Natural killer cell (primary cell): ENCODE measurements around the gene CDC42EP4. TPM values are rescaled to one million over a fixed set of nuclear protein-coding genes. Genes with fewer than 3 reads are reported as not detected.

Experiments used
- ATAC-seq, 3 donors: fragments of 150-1000 bp in 2 of 3; fragments of 200-7000 bp in 1 of 3; cut with Tn5 transposase; 1 replicate in 1 of 3; 2 replicates in 2 of 3; pipeline ENCODE4 v1.10.0; 2021; ENCODE audit warnings: mild to moderate bottlenecking in 2 of 3, moderate library complexity in 2 of 3
- DNase-seq, 2 donors: peaks; one replicate each; pipeline versions ENCODE4 v3.0.0 to v3.0.0-alpha.2; 2013 to 2021; ENCODE audit warnings: mixed read lengths in 1 of 2
- H3K27ac ChIP-seq: one replicate; pipeline ENCODE4 v1.5.1; 2013; ENCODE audit warnings: mild to moderate bottlenecking, low read length
- H3K27me3 ChIP-seq: one replicate; pipeline ENCODE4 v1.6.1; 2013; ENCODE audit warnings: low read length; ENCODE audit not compliant: control insufficient read depth, insufficient read depth
- H3K36me3 ChIP-seq: one replicate; pipeline ENCODE4 v1.6.1; 2013; ENCODE audit warnings: low read length; ENCODE audit not compliant: control insufficient read depth, insufficient read depth
- H3K4me1 ChIP-seq: one replicate; pipeline ENCODE4 v1.6.1; 2013; ENCODE audit warnings: low read length; ENCODE audit not compliant: control insufficient read depth, insufficient read depth
- H3K4me3 ChIP-seq: one replicate; pipeline ENCODE4 v1.5.1; 2013; ENCODE audit warnings: low read length
- H3K9me3 ChIP-seq: one replicate; pipeline ENCODE4 v1.6.1; 2013; ENCODE audit warnings: low read length; ENCODE audit not compliant: control insufficient read depth, insufficient read depth
- H3K27ac Mint-ChIP-seq, 2 donors: one replicate each; pipeline ENCODE4 v1.8.0; 2022; ENCODE audit warnings: mild to moderate bottlenecking in 2 of 2, mixed read lengths in 2 of 2, moderate library complexity in 1 of 2
- H3K27me3 Mint-ChIP-seq, 2 donors: one replicate each; pipeline ENCODE4 v1.8.0; 2022; ENCODE audit warnings: low read depth in 2 of 2, mixed read lengths in 2 of 2
- H3K36me3 Mint-ChIP-seq: one replicate; pipeline ENCODE4 v1.8.0; 2022; ENCODE audit warnings: mixed read lengths
- H3K4me1 Mint-ChIP-seq, 2 donors: one replicate each; pipeline ENCODE4 v1.8.0; 2022; ENCODE audit warnings: mixed read lengths in 2 of 2
- H3K4me3 Mint-ChIP-seq: one replicate; pipeline ENCODE4 v1.8.0; 2022; ENCODE audit warnings: mild to moderate bottlenecking, moderate library complexity, mixed read lengths
- H3K9me3 Mint-ChIP-seq, 2 donors: one replicate each; pipeline ENCODE4 v1.8.0; 2022; ENCODE audit warnings: mixed read lengths in 2 of 2
- WGBS: methylation state at CpG from one replicate; pipeline ENCODE4 v1.1.7; 2013; ENCODE audit warnings: missing lambda C conversion rate; ENCODE audit not compliant: insufficient coverage; 5-methylcytosine and 5-hydroxymethylcytosine counted together
- intact Hi-C: fragments of 100-400 bp; cut with micrococcal nuclease; formaldehyde crosslinking; loops from one replicate; pipeline ENCODE4 v1.14.2; 2022
- total RNA-seq, 4 donors: library from RNA; stranded (reverse); fragments of 120-200 nt in 1 of 4; gene quantifications; one replicate each; pipeline versions ENCODE4 v1.2.3 to v1.2.4, GENCODE V29; 2013 to 2022
- TF ChIP-seq, protein P1 (sequence below): fragments of 200-600 bp; IDR thresholded peaks from one replicate; pipeline ENCODE4 v1.8.0; 2022; ENCODE audit warnings: antibody characterized with exemption

CDC42EP4 gene
- total RNA-seq, 3 donors from 2014 or later (not counting 1 experiment from before 2014, with no cell fraction given), result 2.5 to 9.6 (median 4.4) TPM

DNA sequence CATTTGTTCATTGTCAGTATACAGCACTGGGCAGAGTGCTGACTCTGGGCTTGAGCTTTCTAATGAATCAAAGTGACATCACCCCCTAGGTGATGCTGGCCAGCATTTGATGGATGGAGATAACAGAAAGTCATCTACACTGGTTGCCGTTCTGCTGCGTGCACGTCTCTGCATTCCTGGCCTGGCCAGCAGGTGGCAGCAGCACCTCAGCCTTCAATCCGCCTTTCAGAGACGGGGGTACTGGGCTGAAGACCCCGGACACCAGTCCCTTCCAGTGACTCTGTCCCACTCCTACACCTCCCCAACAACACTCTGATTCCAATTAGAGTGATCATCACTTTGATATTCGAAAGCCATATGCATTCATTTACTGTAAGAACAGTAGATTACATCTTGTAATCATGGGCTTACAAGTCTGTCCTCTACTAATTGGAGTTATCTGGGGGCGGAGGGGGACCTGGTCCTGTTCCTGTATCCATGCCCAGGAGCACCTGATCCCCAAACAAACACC is 56.1 kb downstream of the CDC42EP4 start:
- DNase-seq (peak; percentile 54 to 76), ATAC-seq (peak; percentile 65 to 77 (median 67))
- H3K27me3 ChIP-seq, result no peaks in the 10 kb centered on the region
- H3K27ac ChIP-seq, result no peak overlapping the region
- Mint-ChIP-seq H3K4me3 (no peak overlapping the region), H3K36me3 (no peaks in the 10 kb centered on the region), H3K27me3 (peaks cover 0 to 3% of the 10 kb centered on the region in 2 donors), H3K9me3 (no peaks in the 10 kb centered on the region), H3K27ac (no peak overlapping the region), H3K4me1 (peaks cover 0 to 5% of the 10 kb centered on the region in 2 donors)
- TF ChIP-seq, protein P1, sequence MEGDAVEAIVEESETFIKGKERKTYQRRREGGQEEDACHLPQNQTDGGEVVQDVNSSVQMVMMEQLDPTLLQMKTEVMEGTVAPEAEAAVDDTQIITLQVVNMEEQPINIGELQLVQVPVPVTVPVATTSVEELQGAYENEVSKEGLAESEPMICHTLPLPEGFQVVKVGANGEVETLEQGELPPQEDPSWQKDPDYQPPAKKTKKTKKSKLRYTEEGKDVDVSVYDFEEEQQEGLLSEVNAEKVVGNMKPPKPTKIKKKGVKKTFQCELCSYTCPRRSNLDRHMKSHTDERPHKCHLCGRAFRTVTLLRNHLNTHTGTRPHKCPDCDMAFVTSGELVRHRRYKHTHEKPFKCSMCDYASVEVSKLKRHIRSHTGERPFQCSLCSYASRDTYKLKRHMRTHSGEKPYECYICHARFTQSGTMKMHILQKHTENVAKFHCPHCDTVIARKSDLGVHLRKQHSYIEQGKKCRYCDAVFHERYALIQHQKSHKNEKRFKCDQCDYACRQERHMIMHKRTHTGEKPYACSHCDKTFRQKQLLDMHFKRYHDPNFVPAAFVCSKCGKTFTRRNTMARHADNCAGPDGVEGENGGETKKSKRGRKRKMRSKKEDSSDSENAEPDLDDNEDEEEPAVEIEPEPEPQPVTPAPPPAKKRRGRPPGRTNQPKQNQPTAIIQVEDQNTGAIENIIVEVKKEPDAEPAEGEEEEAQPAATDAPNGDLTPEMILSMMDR, result peak; percentile 99
- no peaks in the 10 kb centered on the region for H3K9me3 ChIP-seq
- H3K4me1 ChIP-seq, result no peaks in the 10 kb centered on the region
- no peaks in the 10 kb centered on the region for H3K36me3 ChIP-seq
- 11% methylated on average over 8 of the region's 8 CpGs for WGBS
- intact Hi-C loops, result loop anchor here (1.0 kb wide), 1 partner anchor 115 kb away; no protein-coding TSS in a partner anchor
- no peak overlapping the region for H3K4me3 ChIP-seq

DNA sequence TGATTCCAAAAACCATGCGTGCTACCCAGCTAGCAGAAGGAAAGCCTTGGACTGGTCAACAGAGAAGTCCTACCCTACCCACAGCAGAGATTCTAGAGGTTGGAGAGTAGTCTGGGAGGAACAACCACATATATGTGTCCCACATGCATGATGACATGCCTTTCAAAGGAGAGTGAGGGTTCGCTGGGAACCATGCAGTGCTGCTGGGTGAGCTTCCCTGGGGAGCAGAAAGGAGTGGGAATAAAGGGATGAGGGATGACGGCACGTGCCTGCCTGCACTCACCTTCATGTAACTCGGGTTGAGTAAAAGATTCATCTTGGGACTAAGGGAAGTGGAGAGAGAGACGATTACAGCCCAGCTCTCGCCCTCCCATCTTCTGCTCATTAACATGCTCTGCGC is 59.9 kb downstream of the CDC42EP4 start:
- no peaks in the 10 kb centered on the region for H3K9me3 Mint-ChIP-seq
- WGBS, result 83% methylated on average over 6 of the region's 8 CpGs
- H3K36me3 ChIP-seq, result no peaks in the 10 kb centered on the region
- no peak overlapping the region for H3K27ac ChIP-seq
- no peaks in the 10 kb centered on the region for H3K36me3 Mint-ChIP-seq
- H3K4me1 Mint-ChIP-seq, result peaks cover 0 to 5% of the 10 kb centered on the region in 2 donors
- peaks cover 0 to 3% of the 10 kb centered on the region in 2 donors for H3K27me3 Mint-ChIP-seq
- DNase-seq (no peak), ATAC-seq (no peak)
- H3K4me3 Mint-ChIP-seq, result no peak overlapping the region
- TF ChIP-seq, protein P1, result no peak
- intact Hi-C loops, result no loop called here
- no peak overlapping the region for H3K27ac Mint-ChIP-seq
- H3K4me1 ChIP-seq, result no peaks in the 10 kb centered on the region
- H3K27me3 ChIP-seq, result no peaks in the 10 kb centered on the region
- no peak overlapping the region for H3K4me3 ChIP-seq
- H3K9me3 ChIP-seq, result no peaks in the 10 kb centered on the region

DNA sequence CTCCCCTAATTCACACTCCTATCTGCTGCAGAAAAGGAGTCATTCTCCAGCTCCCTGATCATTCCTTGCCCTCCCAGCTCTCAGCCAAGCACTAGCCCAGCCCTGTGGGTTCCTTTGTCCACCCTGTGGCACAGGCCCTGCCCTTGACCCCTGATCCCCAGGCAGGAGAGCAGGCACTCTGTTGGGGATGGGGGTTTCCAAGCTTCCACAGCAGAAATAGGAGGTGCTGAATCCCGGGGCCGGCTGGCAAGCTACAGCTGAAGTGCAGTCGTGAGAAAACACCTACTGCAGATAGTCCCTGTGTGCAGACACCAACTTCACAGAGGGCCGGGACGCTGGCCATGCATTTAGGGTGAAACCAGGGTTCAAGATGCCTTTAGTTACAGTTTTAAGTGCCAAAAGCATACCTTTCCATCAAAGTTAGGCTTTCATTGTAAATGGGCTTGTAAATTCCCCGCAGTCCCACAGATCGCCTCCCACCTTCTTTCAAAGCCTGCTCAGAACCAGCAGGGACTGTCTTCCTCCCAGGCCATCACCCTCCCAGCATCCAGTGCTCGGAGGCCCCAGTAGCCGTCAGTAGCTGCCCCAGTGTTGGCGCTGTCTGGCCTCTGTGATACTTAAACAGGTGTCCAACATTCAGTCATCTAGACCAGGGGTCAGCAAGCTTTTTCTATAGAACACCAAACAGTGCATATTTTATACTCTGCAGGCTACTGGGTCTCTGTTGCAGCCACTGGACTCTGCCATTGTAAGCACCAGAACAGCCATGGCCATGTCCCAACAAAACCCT is 60.8 kb downstream of the CDC42EP4 start:
- H3K4me3 ChIP-seq, result no peak overlapping the region
- DNase-seq (no peak), ATAC-seq (no peak)
- intact Hi-C loops, result no loop called here
- H3K4me1 ChIP-seq, result no peaks in the 10 kb centered on the region
- H3K9me3 Mint-ChIP-seq, result no peaks in the 10 kb centered on the region
- H3K36me3 Mint-ChIP-seq, result no peaks in the 10 kb centered on the region
- WGBS, result 91% methylated on average over 10 of the region's 10 CpGs
- TF ChIP-seq, protein P1, result no peak
- no peak overlapping the region for H3K27ac Mint-ChIP-seq
- H3K27ac ChIP-seq, result no peak overlapping the region
- H3K9me3 ChIP-seq, result no peaks in the 10 kb centered on the region
- H3K27me3 Mint-ChIP-seq, result peaks cover 0 to 3% of the 10 kb centered on the region in 2 donors
- H3K27me3 ChIP-seq, result no peaks in the 10 kb centered on the region
- H3K4me1 Mint-ChIP-seq, result peaks cover 0 to 5% of the 10 kb centered on the region in 2 donors
- no peak overlapping the region for H3K4me3 Mint-ChIP-seq
- no peaks in the 10 kb centered on the region for H3K36me3 ChIP-seq
